Spleen (tissue), 11 donors: ENCODE results near the gene ZNF530. TPM values are rescaled to one million over a fixed set of nuclear protein-coding genes. Genes with fewer than 3 reads are reported as not detected.

Experiments used
- DNase-seq: peaks from one replicate; pipeline ENCODE4 v3.0.0-alpha.2; 2020
- H3K27ac ChIP-seq, 8 donors: fragments of 200-600 bp; sonication (generic) in 7 of 8; 1 replicate in 4 of 8; 2 replicates in 4 of 8; pipeline versions ENCODE4 v1.5.0 to v1.8.0; 2016 to 2021; ENCODE audit warnings: inconsistent platforms in 4 of 8, mild to moderate bottlenecking in 4 of 8, moderate library complexity in 1 of 8
- H3K27me3 ChIP-seq, 7 donors: fragments of 200-600 bp; sonication (generic) in 6 of 7; replicated peaks in 1 of 7; 1 replicate in 4 of 7; 2 replicates in 3 of 7; pipeline versions ENCODE4 v1.5.0 to v1.8.0; 2016 to 2021; ENCODE audit warnings: inconsistent platforms in 3 of 7, mild to moderate bottlenecking in 1 of 7
- H3K36me3 ChIP-seq, 6 donors: fragments of 200-600 bp; sonication (generic) in 5 of 6; 1 replicate in 4 of 6; 2 replicates in 2 of 6; pipeline versions ENCODE4 v1.5.0 to v1.8.0; 2016 to 2021; ENCODE audit warnings: inconsistent platforms in 2 of 6
- H3K4me1 ChIP-seq, 6 donors: fragments of 200-600 bp; sonication (generic) in 5 of 6; 1 replicate in 3 of 6; 2 replicates in 3 of 6; pipeline versions ENCODE4 v1.5.0 to v1.8.0; 2016 to 2021; ENCODE audit warnings: inconsistent platforms in 3 of 6
- H3K4me3 ChIP-seq, 8 donors: fragments of 200-600 bp; sonication (generic) in 7 of 8; 1 replicate in 4 of 8; 2 replicates in 4 of 8; pipeline versions ENCODE4 v1.5.0 to v1.8.0; 2016 to 2021; ENCODE audit warnings: inconsistent platforms in 4 of 8, mild to moderate bottlenecking in 4 of 8, moderate library complexity in 2 of 8
- H3K9me3 ChIP-seq, 8 donors: fragments of 200-600 bp; sonication (generic) in 7 of 8; 1 replicate in 4 of 8; 2 replicates in 4 of 8; pipeline versions ENCODE4 v1.5.0 to v1.8.0; 2016 to 2021; ENCODE audit warnings: inconsistent platforms in 4 of 8
- POLR2A ChIP-seq, 3 donors: fragments of 450-650 bp; IDR thresholded peaks; one replicate each; pipeline ENCODE4 v1.5.1; 2017; ENCODE audit warnings: antibody characterized with exemption in 3 of 3, mild to moderate bottlenecking in 1 of 3
- POLR2AphosphoS5 ChIP-seq, 3 donors: sonication (generic); formaldehyde crosslinking; IDR thresholded peaks; one replicate each; pipeline ENCODE4 v1.5.1; 2017; ENCODE audit warnings: antibody characterized with exemption in 3 of 3
- WGBS, 5 donors: extraction: QIAGEN DNeasy Blood & Tissue Kit in 3 of 5; methylation state at CpG; one replicate each; pipeline versions ENCODE4 v1.1.5 to v1.1.7; 2013 to 2018; 5-methylcytosine and 5-hydroxymethylcytosine counted together
- intact Hi-C: fragments of 100-400 bp; cut with DNase I; formaldehyde crosslinking; loops from one replicate; pipeline ENCODE4 v1.15.0; 2023; ENCODE audit warnings: low total_unique reads
- polyA plus RNA-seq, 3 donors: library from polyadenylated mRNA; stranded (reverse); fragments of 200-250 nt; gene quantifications; one replicate each; pipeline ENCODE4 v1.2.1, GENCODE V29; 2013
- total RNA-seq, 7 donors: library from RNA; depleted of rRNA in 3 of 7; stranded (reverse); fragments of >200 nt in 3 of 7; fragmentation: NEBNext Ultra II Directional in 4 of 7; extraction: Animal tissue kit (Norgen Biotek cat#: 25700) in 4 of 7; gene quantifications; one replicate each; pipeline versions ENCODE4 v1.1.0 to v1.2.1, GENCODE V29; 2016 to 2021
- TF ChIP-seq, protein P1 (sequence below), 11 experiments: fragments of 200-600 bp in 7 of 11; fragments of 450-650 bp in 4 of 11; sonication (generic) in 4 of 11; IDR thresholded peaks in 8 of 11; conservative IDR thresholded peaks in 3 of 11; 1 replicate in 7 of 11; 2 replicates in 4 of 11; pipeline versions ENCODE4 v1.4.0 to v1.8.0; 2016 to 2021; ENCODE audit warnings: antibody characterized with exemption in 11 of 11, inconsistent platforms in 4 of 11, mild to moderate bottlenecking in 1 of 11
- donor health status: healthy with polysubstance abuse.
- donor health status: DM: no; HTN: no; CAD: no; lungs with moderate emphysema.
- donor health status: DM: no; HTN: no; CAD: no.
- donor health status: Bipolar disorder and iron deficiency.
- donor health status: healthy.
- donor health status: DM: no; HTN: no; CAD: no.
- donor health status: DM: yes; HTN: yes; CAD: no.

Gene ZNF530
- total and polyA plus RNA-seq, 10 donors, result 2.4 to 7.4 (median 3.5) TPM

DNA sequence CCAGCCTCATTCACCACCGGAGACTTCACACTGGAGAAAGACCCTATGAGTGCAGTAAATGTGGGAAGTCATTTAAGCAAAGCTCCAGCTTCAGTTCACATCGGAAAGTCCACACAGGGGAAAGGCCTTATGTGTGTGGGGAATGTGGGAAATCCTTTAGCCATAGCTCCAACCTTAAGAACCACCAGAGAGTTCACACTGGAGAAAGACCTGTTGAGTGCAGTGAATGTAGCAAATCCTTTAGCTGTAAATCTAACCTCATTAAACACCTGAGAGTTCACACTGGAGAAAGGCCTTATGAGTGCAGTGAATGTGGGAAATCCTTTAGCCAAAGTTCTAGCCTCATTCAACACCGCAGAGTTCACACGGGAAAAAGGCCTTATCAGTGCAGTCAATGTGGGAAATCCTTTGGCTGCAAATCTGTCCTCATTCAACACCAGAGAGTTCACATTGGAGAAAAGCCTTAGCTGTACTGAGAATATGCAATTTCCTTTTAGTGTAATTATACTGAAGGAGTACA, 42.1 kb downstream of the ZNF530 start:
- H3K4me3 ChIP-seq, result peak overlapping the region in 1 of 8 donors; percentile 26
- H3K4me1 ChIP-seq, result no peaks in the 10 kb centered on the region
- peaks cover 9 to 68% (median 62%) of the 10 kb centered on the region in 6 donors for H3K36me3 ChIP-seq
- no peaks in the 10 kb centered on the region for H3K27me3 ChIP-seq
- intact Hi-C loops, result no loop called here
- DNase-seq, result no peak
- WGBS, 5 donors, result 94 to 99% (median 98%) methylated on average over 4 of the region's 4 CpGs
- TF ChIP-seq, protein P1, sequence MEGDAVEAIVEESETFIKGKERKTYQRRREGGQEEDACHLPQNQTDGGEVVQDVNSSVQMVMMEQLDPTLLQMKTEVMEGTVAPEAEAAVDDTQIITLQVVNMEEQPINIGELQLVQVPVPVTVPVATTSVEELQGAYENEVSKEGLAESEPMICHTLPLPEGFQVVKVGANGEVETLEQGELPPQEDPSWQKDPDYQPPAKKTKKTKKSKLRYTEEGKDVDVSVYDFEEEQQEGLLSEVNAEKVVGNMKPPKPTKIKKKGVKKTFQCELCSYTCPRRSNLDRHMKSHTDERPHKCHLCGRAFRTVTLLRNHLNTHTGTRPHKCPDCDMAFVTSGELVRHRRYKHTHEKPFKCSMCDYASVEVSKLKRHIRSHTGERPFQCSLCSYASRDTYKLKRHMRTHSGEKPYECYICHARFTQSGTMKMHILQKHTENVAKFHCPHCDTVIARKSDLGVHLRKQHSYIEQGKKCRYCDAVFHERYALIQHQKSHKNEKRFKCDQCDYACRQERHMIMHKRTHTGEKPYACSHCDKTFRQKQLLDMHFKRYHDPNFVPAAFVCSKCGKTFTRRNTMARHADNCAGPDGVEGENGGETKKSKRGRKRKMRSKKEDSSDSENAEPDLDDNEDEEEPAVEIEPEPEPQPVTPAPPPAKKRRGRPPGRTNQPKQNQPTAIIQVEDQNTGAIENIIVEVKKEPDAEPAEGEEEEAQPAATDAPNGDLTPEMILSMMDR (IDR thresholded peaks at IDR 0.05 in 8 of 11, conservative IDR thresholded peaks at IDR 0.05 in 3 of 11), result no peak
- TF ChIP-seq POLR2AphosphoS5 (IDR thresholded peaks at IDR 0.05) (no peak), POLR2A (IDR thresholded peaks at IDR 0.05) (no peak)
- H3K27ac ChIP-seq, result peak overlapping the region in 1 of 8 donors; percentile 69
- peaks cover 17 to 100% (median 99%) of the 10 kb centered on the region in 8 donors for H3K9me3 ChIP-seq

DNA sequence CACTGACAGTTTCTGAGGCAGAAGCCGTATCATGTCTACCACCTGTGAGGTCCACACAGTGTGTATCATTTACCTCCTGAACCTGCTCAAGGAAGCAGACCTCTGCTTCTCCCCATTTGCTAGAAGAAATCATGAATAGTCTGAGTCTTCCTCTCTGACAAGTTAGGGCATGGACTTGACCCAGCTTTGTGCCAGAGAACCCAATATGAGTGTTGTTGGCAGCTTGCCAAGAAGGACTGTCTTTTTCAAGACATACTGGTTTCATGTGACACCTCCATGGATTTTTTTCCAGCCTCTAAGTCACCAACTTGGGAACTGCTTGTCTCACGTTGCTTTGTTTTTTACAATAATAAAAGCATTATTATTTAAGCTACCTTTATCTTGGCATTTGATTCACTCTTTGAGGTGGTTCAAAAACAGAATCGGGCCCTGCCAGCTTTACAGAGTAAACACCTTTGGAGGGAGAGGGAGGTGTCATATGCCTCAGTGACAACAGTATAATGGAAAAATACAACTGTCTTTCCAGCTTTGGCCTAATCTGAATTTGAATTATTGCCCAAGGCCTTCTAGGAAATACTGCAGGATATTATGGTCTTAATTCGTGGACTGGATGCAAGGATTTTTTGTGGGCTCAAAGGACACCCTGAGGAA, 42.8 kb downstream of the ZNF530 start:
- H3K4me1 ChIP-seq, result no peaks in the 10 kb centered on the region
- peak overlapping the region in 1 of 8 donors; percentile 10 for H3K4me3 ChIP-seq
- TF ChIP-seq POLR2AphosphoS5 (IDR thresholded peaks at IDR 0.05), result no peak
- peaks cover 12 to 100% (median 99%) of the 10 kb centered on the region in 8 donors for H3K9me3 ChIP-seq
- peak overlapping the region in 3 of 8 donors; percentile 5 to 69 (median 16) for H3K27ac ChIP-seq
- intact Hi-C loops, result no loop called here
- WGBS, 5 donors, result 81 to 91% (median 90%) methylated on average over 4 of the region's 4 CpGs
- no peak for DNase-seq
- H3K27me3 ChIP-seq, result no peaks in the 10 kb centered on the region
- H3K36me3 ChIP-seq, result peaks cover 9 to 61% (median 54%) of the 10 kb centered on the region in 6 donors

DNA sequence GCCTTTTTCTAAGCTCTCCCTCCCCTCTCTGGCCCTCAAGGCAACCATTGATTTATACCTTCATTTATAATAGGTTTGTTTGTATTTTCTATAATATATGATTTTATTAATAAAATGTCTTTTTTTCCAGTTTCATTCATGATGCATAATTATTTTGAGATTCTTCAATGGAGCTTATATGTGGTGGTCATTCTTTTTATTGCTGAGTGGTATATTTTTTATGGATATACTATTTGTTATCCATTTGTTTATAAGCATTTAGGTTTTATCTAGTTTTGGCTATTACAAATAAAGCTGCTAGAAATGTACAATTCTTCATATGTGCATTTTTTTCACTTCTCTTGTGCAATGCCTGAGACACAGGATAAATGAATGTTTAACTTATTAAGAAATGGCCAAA, 44.0 kb downstream of the ZNF530 start:
- Histone ChIP-seq H3K27ac (peak overlapping the region in 1 of 8 donors; percentile 69), H3K9me3 (peaks cover 9 to 100% (median 95%) of the 10 kb centered on the region in 8 donors), H3K36me3 (peaks cover 9 to 49% (median 42%) of the 10 kb centered on the region in 6 donors), H3K4me1 (no peaks in the 10 kb centered on the region), H3K4me3 (no peak overlapping the region), H3K27me3 (no peaks in the 10 kb centered on the region)
- no peak for DNase-seq
- intact Hi-C loops, result no loop called here
- TF ChIP-seq, protein P1 (IDR thresholded peaks at IDR 0.05 in 8 of 11, conservative IDR thresholded peaks at IDR 0.05 in 3 of 11), result no peak
- TF ChIP-seq POLR2AphosphoS5 (IDR thresholded peaks at IDR 0.05) (no peak), POLR2A (IDR thresholded peaks at IDR 0.05) (no peak)

DNA sequence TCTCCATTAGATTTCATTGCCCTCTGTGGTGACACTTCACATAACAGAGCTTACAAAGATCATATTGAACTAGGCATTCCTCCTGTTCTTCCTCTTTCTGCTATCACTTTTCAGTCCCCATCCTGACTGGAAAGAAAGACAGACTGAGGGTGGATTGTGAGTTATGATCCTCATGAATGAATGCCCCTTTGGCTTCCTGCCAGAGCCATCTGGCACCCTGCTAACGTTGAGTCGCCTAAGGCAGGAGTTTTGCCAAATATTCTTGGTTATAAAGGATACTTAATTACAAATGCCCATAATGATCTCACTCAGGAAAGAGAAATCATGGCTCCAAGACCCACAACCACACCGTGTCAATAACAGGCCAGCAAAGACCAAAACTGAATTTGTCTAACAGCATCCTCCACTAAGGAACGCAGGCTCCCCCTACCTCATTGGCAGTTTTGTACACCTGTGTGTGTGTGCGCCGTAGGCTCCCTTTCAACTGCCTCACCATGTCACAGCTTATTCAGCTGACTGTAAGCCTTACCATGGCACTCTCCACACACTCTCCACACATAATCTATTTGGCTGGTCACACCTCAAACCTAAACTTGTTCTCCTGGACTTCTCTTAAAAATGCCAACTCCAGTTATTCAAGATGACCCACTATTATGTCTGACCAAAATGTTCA, 48.8 kb downstream of the ZNF530 start:
- WGBS, 5 donors, result 71 to 76% (median 75%) methylated on average over 6 of the region's 6 CpGs
- Histone ChIP-seq H3K4me1 (no peaks in the 10 kb centered on the region), H3K4me3 (no peak overlapping the region), H3K27ac (no peak overlapping the region), H3K27me3 (peaks cover 0 to 4% (median 0%) of the 10 kb centered on the region in 7 donors), H3K9me3 (peaks cover 0 to 98% (median 59%) of the 10 kb centered on the region in 8 donors), H3K36me3 (peaks cover 0 to 1% (median 0%) of the 10 kb centered on the region in 6 donors)
- TF ChIP-seq POLR2A (IDR thresholded peaks at IDR 0.05) (no peak), POLR2AphosphoS5 (IDR thresholded peaks at IDR 0.05) (no peak)
- TF ChIP-seq, protein P1 (IDR thresholded peaks at IDR 0.05 in 8 of 11, conservative IDR thresholded peaks at IDR 0.05 in 3 of 11), result no peak
- intact Hi-C loops, result no loop called here
- no peak for DNase-seq
